ENCODE data around the gene SERHL2.
"Not testable (repeated sequence)": the region's sequence is repeated elsewhere in the genome, so short reads cannot be mapped to it uniquely, and the experiment has no call there.

Gene SERHL2

DNA sequence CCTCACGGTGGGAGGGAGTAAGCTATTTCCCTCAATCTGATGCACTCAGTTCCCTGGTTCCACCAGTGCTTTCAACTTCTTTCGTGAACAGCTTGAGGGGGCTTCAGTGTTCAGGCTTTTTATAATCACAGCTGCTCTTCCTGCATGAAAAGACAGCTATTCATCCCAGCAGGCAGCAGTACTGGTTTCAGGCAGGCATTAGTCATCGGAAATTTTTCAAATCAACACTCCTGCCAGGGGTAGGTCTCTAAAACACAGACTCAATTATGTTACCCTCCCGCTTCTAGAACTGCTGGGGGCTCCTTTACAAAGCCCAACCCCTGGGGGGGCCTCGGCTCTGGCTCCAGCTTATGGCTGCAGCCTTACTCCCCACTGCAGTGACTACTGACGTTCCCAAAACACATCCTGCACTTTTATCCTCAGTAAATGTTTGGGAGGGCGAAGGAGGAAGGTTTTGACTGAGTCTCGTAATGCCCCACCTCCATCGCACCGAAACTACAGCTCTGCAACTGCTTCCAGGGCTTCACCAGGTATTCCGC is 55.1 kb downstream of the SERHL2 start:
- DNase-seq (ENCODE audit: low spot score) = no peak

DNA sequence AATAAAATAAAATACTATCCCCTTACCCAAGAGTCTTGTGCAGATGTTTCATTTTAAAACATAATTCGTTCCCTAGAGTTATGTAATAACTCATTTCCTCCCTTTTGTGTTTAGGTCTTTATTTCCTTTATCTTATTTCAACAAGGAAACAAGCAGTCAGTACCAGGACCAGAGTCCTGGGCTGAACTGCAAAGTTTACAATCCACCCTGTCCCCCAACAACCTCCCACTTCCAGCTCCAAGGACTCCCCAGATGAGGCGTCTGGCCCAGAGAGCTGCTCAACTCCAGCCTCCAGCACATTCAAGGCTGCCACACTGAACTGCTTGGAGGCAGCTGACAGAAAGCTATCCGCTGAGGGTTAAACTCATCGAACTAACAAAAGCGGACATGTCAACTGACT is 56.4 kb downstream of the SERHL2 start:
- no peak for DNase-seq (ENCODE audit: low spot score)

DNA sequence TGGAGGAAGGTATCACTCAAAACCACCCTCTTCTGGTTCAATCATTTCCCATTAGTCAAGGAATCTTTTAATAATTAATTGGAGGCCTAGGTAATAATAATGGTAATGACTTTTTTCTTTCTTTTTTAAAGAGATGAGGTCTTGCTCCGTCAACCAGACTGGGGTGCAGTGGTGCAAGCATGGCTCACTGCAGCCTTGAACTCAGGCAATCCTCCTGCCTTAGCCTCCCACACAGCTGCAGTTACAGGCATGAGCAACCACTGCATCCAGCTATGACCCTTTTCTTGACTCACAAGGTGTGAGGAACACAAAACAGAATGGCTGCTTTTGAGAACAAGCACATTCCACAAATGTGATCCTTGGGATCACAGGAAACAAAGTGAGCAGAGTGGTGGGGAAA is 57.3 kb downstream of the SERHL2 start:
- DNase-seq (ENCODE audit: low spot score) = no peak

DNA sequence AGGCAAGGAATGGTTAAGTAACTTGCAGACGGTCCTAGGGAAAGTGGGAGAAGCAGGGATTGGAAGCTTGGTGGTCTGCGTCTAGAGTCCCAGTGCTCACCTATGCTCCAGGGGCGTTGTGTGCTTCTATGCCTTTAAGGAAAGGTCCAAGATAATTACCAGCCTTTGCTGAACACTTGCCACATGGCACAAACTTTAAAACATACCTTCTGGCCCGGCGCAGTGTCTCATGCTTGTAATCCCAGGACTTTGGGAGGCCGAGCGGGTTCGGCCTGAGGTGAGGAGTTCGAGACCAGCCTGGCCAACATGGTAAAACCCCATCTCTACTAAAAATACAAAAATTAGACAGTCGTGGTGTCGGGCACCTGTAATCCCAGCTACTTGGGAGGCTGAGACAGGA is 58.6 kb downstream of the SERHL2 start:
- no peak for DNase-seq (ENCODE audit: low spot score)

DNA sequence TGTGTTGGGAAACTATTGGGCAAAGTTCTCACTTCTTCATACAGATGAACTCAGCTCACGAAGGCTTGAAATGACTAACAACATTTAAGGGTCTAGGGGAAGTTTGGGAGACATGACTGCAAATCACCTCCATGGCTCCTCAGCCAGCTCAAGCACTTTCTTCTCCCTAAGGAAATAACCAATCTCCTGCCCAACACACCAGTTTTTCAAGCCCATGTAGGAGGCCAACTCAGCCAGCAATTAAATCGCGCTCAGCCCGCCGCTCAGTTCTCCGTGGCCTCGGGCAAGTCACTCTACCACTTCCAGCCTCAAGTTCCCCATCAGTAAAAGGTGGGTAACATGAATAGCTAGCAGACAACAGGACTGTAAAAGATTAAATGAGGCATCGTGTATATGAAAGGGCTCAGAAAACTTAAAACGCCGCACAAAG is 60.1 kb downstream of the SERHL2 start:
- peak; percentile 49 for DNase-seq (ENCODE audit: low spot score)

DNA sequence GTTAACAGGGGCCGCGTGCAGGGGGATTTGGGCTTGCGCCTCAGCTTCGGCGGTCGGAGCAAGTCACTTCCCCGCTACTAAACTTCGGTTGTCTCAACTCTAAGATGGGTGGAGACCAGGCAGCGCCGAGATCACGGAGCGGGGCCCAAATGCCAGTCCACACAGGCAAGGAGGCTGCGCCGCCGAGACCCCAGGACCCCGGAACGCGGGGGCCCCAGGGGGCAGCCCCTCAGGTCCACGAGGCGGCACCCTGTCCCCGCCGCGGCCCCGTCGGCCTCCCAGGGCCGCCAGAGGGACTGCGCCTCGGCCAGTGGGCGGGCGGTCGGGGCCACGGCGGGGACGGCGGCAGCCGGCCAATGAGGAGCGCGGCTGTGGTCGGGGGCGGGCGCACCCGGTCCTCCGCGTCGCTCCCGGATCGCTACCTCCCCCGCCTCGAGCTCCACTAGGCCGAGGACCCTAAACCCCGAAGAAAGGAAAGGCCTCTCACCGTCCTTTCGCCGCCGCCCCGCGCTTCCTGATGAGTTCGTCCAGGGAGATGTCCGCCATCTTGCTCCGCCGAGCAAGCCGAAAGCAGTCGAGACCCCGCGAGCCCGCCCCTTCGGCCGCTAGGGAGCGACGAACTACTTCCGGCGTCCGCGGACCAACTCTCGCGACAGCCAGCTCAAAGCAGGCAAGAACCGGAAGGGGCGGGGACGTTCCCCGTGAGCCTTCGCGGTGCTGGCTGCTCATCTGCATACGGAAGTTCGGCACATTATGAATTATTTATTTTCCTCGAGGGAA is 60.7 kb downstream of the SERHL2 start, which contains the start of gene POLDIP3:
POLDIP3 (minus strand) TSS at position 572 of the 780 bp plus-strand sequence; CDS start at position 546, 26 bp downstream.
- peak; percentile 99 for DNase-seq (ENCODE audit: low spot score)

DNA sequence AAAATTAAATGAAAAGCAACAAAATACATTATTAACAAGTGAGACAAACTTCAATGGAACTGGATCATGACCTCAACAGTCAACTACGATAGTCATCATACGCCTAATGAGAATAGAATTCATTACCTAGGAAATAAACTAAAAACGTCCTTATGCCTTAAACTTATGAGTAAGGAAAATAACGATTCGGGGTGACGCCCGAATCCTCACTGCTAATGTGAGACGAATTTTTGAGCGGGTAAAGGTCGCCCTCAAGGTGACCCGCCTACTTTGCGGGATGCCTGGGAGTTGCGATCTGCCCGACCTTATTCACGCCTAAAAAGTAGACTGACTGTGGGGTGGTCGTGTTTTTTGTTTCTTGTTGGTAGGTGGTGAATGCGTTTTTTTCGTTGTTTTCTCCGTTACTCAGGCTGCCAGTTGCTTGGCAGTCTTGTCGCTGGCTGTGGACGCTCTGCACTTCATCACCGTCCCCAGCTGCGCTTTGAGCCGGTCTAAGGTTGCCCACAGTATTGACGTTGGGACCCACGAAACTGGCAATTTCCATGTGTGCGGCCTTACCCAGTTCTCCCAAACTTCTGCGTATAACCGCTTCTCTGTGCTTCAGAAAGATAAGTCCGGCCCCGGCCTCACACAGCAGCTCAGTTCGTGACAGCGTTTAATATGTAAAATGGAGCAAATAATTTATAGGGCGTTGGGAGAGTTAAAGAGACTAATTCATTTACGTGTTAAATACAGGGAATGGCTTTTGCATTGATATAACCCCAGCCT is 61.5 kb downstream of the SERHL2 start:
- DNase-seq (ENCODE audit: low spot score) = peak; percentile 95

DNA sequence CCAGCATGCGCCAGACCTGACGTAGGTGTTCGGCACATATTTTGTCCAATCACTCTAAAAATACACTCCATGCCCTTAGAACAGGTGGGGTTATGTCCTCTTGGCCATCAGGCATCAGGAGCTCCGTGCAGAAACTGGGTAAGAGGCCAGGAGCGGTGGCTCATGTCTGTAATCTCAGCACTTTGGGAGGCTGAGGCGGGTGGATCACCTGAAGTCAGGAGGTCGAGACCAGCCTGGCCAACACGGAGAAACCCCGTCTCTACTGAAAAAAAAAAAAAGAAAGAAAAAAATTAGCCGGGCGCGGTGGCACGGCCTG is 62.1 kb downstream of the SERHL2 start:
- DNase-seq (ENCODE audit: low spot score) = not testable (repeated sequence)

DNA sequence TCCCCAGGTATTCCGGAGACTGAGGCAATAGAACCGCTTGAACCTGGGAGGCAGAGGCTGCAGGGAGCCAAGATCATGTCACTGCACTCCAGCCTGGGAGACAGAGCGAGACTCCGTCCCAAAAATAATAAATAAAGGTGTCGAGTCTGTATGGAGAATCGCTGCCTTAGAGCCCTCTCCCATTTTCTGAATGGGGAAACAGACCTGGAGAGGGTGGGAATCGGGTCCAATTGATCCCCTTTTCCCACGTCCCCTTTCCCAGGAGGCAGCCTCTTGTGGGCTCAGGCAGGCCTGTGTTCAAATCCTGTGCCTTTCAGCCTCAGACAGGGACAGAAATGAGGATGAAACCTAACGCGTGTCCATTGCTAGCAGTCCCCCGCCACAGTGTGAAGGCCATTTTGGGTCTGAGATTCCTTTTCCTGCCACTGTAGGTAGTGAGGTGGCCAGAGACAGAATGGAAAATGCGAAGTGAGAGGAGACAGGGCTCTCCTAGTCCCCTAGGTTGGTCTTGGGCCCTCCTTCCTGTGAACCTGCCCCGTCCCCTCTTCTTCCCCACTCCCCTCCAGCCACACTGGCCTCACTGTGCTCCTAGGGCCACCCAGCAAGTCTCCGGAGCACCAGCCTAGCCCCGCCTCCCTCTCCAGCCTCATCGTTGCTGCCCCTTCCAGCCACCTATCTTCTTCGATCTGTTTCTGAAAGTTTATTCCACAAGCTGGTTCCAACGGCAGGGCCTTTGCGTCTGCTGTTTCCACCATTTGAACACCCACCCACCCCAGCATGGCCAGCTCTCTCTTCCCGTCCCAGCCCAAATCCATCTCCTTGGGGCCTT is 63.6 kb downstream of the SERHL2 start:
- DNase-seq (ENCODE audit: low spot score) = no peak

DNA sequence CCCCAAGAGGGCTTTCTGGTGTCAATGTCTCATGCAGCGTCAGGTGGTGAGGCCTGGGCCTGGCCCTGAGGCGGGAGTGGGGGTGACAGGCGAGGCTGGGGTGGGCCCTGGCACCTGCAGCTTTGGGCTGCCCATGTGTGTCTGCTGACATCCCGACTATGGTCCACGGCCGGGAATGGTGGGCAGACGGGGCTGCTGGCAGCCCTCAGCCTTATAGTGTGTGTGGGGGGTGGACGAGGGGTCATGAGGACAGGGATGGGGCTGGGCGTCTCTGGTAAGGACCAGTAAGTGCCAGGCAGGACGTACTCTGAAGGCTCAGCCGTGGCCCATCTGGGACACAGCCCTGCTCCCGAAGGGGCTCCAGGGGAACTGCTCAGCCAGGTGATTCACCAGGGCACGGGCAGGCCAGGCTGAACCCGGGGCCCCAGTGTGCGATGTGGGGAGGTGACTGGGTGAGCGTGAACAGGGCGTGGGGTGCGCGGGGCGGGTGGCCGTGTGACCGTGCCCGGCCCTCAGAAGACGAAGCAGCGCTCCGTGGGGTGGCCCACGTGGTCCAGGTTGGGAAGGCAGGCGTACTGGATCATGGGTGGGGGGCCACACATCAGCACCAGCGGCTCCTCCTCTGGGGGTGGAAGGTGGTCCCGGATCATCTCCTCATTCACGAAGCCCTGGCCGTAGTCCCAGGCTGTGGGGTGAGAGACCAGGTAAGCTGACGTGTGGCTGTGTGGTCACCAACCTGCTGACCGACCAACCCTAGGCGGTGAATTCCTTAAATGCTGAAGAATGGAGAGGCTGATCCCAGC is 65.7 kb downstream of the SERHL2 start:
- no peak for DNase-seq (ENCODE audit: low spot score)

DNA sequence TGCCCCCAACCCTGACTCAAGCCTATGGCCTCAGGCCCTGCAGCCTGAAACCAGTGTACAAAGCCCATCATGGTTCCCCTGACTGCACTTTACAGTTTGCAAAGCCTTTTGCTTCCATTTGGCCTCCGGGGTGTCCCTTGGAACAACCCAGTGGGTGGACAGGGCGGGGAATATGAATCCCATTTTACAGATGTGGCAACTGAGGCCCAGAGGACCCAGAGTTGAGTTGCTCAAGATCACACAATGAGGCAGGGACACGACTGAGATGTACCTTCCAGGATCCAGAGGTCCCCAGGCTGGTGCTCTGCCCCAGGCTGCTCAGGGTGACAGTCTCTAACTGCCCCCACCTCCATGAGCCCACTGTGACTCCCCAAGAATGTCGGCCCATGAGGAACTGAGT is 66.3 kb downstream of the SERHL2 start:
- no peak for DNase-seq (ENCODE audit: low spot score)

DNA sequence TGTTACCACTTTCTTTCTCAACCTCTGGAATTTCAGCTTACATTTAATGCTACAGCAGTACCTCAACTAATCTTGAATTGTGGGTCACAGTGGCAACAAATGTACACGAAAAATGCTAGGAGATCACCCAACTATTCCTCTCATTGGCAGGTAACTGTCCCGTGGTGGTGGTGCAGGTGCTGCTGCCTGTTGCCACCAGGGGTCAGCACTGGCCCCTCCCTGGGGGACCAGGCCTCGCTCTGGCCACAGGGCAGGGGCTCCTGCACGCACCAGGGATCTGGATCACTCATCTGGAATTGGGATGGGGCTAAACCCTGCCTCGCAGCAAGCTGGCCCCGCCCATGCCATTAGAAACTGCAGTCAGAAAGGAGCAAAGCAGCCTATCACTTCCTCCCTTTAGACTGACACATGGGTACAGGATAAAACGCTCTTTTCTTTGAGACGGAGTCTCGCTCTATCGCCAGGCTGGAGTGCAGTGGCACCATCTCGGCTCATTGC is 67.8 kb downstream of the SERHL2 start:
- peak; percentile 62 for DNase-seq (ENCODE audit: low spot score)

DNA sequence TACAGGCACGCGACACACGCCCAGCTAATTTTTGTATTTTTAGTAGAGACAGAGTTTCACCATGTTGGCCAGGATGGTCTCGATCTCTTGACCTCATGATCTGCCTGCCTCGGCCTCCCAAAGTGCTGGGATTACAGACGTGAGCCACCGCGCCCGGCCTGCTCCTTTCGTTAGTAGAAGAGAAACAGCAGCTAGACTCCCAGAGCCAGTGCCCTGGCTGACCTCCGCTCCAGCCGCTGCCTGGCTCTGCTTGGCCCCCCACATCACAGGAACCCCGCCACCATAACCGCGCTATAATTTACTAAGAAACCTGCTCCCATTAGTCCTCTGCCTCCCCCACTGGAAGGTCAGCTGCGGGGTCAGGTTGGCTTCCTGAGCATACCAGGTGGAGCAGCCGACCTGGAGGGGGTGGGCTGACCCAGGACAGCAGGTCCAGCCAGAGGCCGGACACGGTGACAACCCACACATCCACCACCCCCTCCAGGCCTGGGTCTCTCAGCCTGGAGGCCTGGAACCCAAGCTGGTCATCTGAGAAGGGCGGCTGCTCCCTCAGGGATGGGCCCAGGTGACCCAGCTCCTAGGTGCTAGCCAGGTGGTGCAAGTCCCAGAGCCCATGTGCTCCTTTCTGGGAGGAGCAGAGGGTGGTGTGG is 68.4 kb downstream of the SERHL2 start:
- DNase-seq (ENCODE audit: low spot score) = no peak

DNA sequence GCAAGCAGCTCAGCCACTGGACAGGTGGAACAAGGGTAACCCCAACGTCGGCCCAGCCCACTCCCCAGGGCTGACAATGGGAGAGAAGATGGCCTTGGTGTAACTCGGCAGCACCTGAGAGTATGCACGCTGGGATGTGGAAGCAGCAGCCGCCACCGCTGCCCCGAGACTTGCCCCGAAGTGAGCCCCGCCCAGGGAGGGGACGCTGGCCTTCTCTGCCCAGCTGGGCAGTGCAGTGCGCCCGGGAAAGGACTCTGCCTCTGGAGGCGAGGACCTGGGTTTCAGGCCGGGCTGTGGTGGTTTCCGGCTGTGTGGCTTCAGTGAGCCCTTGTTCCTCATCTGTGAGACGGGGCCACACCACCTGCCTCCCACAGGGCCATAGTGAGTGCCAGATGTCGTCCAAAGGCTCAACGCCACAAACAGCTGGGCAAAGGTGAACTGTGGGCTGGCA is 69.6 kb downstream of the SERHL2 start:
- DNase-seq (ENCODE audit: low spot score) = no peak
